Measurements from ENCODE around the gene UMAD1.
"Not testable (repeated sequence)": the region's sequence is repeated elsewhere in the genome, so short reads cannot be mapped to it uniquely, and the experiment has no call there.

Gene UMAD1

DNA sequence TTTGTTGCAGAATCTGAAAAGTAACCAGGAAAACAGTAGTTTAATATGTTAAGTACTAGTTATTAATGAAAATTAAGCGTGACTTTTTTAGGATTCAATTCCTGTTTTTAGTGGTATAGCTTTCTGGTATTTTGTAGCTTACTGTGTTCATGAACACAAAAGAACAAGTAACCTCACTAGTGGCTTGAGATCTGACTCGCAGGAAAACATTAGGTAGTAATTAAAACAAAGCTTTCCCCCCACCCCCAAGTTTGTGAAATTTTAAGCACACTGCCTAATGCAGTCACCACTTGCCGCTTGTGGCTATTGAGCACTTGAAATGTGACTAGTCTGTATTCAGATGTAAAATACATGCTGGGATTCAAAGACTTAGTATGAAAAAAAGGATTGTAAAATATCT, 180.4 kb downstream of the UMAD1 start:
- Mint-ChIP-seq H3K27ac (no peak overlapping the region), H3K36me3 (peaks cover 30% of the 10 kb centered on the region), H3K27me3 (no peaks in the 10 kb centered on the region), H3K9me3 (peaks cover 11% of the 10 kb centered on the region), H3K4me3 (no peak overlapping the region), H3K4me1 (peaks cover 21% of the 10 kb centered on the region)

DNA sequence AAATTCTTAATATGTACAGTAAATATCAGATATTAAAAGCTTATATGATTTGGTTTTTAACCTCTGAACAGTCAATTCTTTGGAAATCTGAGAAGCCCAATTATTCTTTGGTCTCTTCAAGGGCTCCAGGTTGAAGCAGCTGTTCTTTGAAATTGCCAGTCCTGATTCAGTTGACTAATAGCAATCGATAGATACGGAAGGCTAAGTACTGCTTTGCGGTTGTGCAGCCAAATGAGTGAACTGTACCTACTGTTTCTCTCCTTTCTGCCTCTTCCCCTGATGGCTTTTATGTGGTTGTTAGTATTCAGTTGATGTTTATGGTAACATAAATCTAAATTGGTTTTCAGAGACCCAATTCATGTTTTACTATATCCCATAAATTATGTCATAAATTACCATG, 181.0 kb downstream of the UMAD1 start:
- no peaks in the 10 kb centered on the region for H3K27me3 Mint-ChIP-seq
- no peak overlapping the region for H3K4me3 Mint-ChIP-seq
- H3K9me3 Mint-ChIP-seq = peaks cover 11% of the 10 kb centered on the region
- peaks cover 15% of the 10 kb centered on the region for H3K4me1 Mint-ChIP-seq
- no peak overlapping the region for H3K27ac Mint-ChIP-seq
- peaks cover 27% of the 10 kb centered on the region for H3K36me3 Mint-ChIP-seq

DNA sequence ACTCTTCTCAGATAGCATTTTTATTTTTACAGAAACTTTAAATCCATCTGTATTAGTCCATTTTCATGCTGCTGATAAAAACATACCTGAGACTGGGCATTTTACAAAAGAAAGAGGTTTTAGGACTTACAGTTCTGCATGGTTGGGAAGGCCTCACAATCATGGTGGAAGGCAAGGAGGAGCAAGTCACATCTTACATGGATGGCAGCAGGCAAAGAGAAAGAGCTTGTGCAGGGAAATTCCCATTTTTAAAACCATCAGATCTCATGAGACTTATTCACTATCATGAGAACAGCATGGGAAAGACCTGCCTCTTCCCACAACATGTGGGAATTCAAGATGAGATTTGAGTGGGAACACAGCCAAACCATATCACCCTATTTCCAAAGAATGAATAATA, 184.7 kb downstream of the UMAD1 start:
- not testable (repeated sequence) for H3K4me1 Mint-ChIP-seq, H3K27ac Mint-ChIP-seq, H3K27me3 Mint-ChIP-seq, H3K4me3 Mint-ChIP-seq
- Mint-ChIP-seq H3K36me3 (peaks cover 18% of the 10 kb centered on the region), H3K9me3 (peaks cover 11% of the 10 kb centered on the region)

DNA sequence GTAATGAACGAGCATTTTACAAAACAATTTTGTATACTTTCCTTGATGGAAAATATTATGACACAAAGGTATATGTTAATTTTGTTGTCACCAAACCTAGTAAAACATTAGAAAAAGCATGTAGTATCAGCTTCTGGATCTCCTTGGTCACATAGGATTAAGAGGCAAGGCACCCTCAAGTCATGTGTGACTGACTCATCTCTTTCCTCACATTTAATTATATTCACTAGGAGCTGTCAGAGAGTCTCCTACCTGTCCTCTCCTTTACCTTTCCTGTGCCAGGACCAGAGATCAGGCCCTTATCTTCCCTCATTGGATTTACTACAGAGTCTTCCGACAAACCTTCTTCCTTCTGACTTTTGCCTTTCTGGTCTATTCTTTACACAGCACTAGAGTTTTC, 189.1 kb downstream of the UMAD1 start:
- H3K4me3 Mint-ChIP-seq = no peak overlapping the region
- peaks cover 25% of the 10 kb centered on the region for H3K36me3 Mint-ChIP-seq

DNA sequence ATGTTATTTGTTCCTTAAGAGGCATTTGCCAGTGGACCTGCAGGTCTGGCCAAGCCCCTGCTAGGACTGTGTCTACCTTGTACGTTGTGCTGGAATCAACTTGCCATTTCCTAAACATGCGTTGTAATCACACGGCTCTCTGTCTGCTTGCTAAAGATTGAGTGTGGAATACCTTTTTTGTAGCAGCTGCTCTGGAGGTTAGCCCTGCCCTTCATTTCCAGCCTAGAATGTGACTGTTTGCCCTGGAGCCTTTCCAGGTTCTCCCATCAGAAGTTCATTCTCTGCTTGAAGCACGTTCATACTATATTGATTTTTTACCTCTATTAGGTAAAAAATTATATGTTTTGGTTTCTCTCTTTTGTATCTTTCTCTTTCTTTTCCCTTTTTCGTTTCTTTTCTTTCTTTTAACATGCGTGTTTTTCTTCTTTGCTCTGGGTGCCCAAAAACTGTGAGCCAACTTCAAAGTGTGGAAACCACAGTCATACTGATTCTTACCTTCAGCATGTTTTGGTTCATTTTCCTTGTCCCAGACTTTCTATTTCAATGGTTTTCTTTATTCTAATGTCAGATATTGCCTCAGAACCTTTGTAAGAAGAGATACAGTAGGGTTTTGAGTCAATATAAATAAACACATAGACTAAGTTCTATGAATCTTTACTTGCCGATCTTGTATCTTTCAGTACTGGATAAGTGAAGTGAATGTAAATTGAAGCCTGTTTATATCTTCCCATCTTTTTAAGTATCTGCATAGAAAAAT, 189.7 kb downstream of the UMAD1 start:
- peaks cover 1% of the 10 kb centered on the region for H3K9me3 Mint-ChIP-seq
- peaks cover 11% of the 10 kb centered on the region for H3K4me1 Mint-ChIP-seq
- peak overlapping the region; percentile 46 for H3K27ac Mint-ChIP-seq
- no peaks in the 10 kb centered on the region for H3K27me3 Mint-ChIP-seq
- peaks cover 20% of the 10 kb centered on the region for H3K36me3 Mint-ChIP-seq
- peak overlapping the region; percentile 31 for H3K4me3 Mint-ChIP-seq

More for the DNA sequence above, 189.1 kb downstream of the UMAD1 start:
- peaks cover 11% of the 10 kb centered on the region for H3K4me1 Mint-ChIP-seq
- no peaks in the 10 kb centered on the region for H3K27me3 Mint-ChIP-seq
- peaks cover 5% of the 10 kb centered on the region for H3K9me3 Mint-ChIP-seq
- H3K27ac Mint-ChIP-seq = no peak overlapping the region

DNA sequence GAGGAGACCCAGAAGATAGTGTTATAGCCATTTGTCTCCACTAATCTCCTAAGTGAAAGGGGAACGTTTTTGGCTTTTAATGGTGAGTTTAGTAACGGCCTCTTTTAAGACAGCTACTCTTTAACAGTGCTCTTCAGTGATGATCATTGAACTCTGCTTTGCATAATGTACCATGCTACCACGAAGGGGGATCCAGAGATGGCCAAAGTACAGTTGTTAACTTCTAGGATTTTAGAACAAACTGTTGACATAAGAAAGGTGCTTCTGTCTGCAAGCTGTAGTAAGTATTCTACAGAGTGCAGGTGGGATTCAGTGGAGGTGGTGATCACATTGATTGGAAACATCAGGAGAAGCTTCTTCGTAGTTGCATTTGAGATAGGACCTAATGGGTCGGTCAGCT, 192.0 kb downstream of the UMAD1 start:
- Mint-ChIP-seq H3K36me3 (peaks cover 20% of the 10 kb centered on the region), H3K9me3 (no peaks in the 10 kb centered on the region), H3K27me3 (no peaks in the 10 kb centered on the region), H3K4me1 (peaks cover 11% of the 10 kb centered on the region), H3K27ac (no peak overlapping the region), H3K4me3 (no peak overlapping the region)

DNA sequence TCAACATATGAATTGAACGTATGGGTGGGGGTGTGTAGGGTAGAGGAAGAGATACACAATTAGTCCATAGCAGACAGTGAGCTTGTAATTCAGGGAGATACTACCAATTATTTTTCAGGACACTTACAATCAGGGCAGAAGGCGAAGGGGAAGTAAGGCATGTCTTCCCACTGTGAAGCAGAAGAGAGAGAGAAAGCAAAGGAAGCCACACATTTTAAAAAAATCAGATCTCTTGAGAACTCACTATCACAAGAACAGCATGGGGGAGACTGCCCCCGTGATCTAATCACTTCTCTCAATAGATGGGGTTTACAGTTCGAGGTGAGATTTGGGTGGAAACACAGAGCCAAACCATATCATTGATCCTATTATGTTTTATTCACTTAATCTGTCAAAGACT, 194.2 kb downstream of the UMAD1 start:
- H3K27me3 Mint-ChIP-seq = no peaks in the 10 kb centered on the region
- no peak overlapping the region for H3K4me3 Mint-ChIP-seq
- peaks cover 10% of the 10 kb centered on the region for H3K4me1 Mint-ChIP-seq
- no peaks in the 10 kb centered on the region for H3K9me3 Mint-ChIP-seq
- H3K27ac Mint-ChIP-seq = no peak overlapping the region
- peaks cover 23% of the 10 kb centered on the region for H3K36me3 Mint-ChIP-seq

DNA sequence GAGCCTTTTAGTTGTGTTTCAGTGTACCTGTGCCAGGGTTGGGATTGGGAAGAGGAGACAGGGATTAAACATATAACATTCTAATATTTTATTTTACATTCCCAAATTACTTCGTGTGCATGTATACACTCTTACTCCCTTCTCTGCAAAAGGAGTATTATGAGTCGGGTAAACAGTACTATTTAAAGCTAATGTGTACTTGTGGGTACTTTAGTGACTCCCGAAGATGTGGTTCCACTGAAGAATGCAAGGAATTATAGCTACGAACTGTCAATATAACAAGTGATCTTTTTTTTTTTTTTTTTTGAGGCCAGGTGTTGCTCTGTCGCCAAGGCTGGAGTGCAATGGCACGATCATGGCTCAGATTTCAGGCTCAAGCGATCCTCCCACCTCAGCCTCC, 200.5 kb downstream of the UMAD1 start:
- Mint-ChIP-seq H3K36me3 (peaks cover 9% of the 10 kb centered on the region), H3K9me3 (no peaks in the 10 kb centered on the region), H3K4me3 (no peak overlapping the region), H3K27me3 (no peaks in the 10 kb centered on the region), H3K4me1 (no peaks in the 10 kb centered on the region), H3K27ac (no peak overlapping the region)

DNA sequence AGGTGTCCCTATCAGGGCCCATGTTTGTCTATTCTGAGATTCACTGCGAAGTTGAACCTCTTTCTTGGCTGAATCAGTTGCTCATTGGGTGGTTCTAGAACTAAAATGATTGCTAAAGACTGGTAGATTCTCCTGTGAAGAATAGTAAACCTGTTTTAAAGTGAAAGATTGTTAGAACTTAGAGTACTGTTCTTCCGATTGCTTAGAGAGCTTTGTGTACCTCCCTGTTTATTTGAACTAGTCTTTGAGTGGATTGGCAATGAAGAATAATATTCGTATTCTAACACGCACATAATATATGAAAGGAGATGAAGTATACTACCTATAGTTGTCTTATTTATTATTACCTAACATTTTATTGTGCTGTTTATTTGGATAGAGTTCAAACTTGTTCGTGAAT, 202.7 kb downstream of the UMAD1 start:
- H3K27ac Mint-ChIP-seq = no peak overlapping the region

DNA sequence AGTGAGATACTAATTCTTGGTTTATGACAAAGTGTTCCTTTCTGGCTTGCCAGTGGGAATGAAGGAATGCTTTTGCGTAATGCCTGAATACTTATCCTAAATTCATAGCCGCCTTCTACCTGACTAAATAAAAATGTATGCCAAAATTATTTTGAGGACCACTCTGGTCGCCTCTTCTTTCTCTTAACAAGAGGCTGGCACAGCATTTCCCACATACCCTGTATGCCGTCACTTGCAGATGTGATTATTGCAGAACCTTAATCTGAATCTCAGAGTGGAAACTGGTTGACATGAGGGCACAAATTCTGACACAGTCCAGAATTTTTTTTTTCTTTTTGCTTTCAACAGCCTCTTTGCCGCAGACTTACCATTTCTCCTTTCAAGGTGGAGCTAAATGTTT, 203.4 kb downstream of the UMAD1 start:
- Mint-ChIP-seq H3K9me3 (no peaks in the 10 kb centered on the region), H3K36me3 (peaks cover 8% of the 10 kb centered on the region), H3K4me3 (no peak overlapping the region), H3K4me1 (peaks cover 11% of the 10 kb centered on the region), H3K27ac (no peak overlapping the region), H3K27me3 (no peaks in the 10 kb centered on the region)

More for the DNA sequence above, 202.7 kb downstream of the UMAD1 start:
- H3K4me3 Mint-ChIP-seq = no peak overlapping the region
- H3K9me3 Mint-ChIP-seq = no peaks in the 10 kb centered on the region
- H3K4me1 Mint-ChIP-seq = peaks cover 8% of the 10 kb centered on the region
- no peaks in the 10 kb centered on the region for H3K27me3 Mint-ChIP-seq
- H3K36me3 Mint-ChIP-seq = peaks cover 8% of the 10 kb centered on the region

DNA sequence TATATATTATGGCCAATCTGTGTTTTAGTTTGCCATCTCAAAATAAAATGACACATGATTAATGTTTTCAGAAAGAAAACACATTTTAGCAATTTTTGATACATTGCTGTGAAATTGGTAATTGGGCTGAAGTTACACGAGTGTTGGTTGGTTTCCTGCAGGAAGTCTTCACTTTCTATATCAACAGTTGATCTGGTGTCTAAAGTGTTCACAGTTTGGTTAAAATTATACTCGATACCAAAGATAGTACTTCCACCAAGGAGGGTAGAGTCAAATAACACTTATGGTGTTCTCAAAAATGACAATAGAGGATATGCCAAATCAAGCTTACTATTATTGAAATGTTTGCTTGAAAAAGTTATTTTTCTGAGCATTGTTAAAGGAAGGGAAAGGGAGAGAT, 207.7 kb downstream of the UMAD1 start:
- H3K9me3 Mint-ChIP-seq = no peaks in the 10 kb centered on the region
- H3K27me3 Mint-ChIP-seq = no peaks in the 10 kb centered on the region
- H3K36me3 Mint-ChIP-seq = peaks cover 12% of the 10 kb centered on the region
- peaks cover 23% of the 10 kb centered on the region for H3K4me1 Mint-ChIP-seq
- H3K4me3 Mint-ChIP-seq = peak overlapping the region; percentile 9
- peak overlapping the region; percentile 67 for H3K27ac Mint-ChIP-seq

DNA sequence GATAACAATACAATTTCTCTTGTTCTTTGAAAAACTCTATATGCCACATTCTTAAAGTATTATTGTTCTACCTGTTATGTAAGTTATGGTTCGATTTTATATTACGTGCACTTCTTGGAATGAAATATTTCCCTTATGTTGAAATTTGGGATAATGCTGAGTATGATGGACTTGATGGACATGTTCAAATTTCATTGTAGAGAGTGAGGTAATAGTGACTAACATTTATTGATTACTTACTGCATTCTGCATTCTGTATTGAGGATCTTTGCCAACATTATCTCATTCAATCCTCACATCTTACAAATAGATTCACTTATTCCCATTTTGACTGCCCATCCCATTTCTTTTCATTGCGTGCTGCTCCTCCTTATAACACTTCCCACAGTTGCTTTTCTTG, 208.3 kb downstream of the UMAD1 start:
- Mint-ChIP-seq H3K4me3 (no peak overlapping the region), H3K9me3 (no peaks in the 10 kb centered on the region), H3K27me3 (no peaks in the 10 kb centered on the region), H3K36me3 (peaks cover 16% of the 10 kb centered on the region), H3K4me1 (peaks cover 23% of the 10 kb centered on the region), H3K27ac (no peak overlapping the region)

DNA sequence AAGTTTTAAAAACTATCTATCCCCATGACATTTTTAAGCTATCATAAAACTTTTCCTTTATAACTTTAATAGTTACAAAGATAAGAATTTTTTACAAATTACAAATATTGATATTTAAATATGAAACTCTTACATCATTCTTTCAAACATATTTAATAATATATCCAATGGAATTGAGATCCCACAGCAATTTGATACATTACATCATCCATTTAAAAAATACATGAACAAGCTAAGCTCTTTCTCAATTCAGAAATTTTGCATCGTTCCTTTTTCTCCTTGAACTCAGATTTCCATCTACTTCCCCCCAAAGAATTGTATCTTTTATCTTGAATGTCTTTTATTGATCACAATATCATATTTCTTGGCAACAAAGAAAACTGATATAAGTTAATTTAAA, 209.6 kb downstream of the UMAD1 start:
- Mint-ChIP-seq H3K4me3 (no peak overlapping the region), H3K36me3 (peaks cover 20% of the 10 kb centered on the region)

DNA sequence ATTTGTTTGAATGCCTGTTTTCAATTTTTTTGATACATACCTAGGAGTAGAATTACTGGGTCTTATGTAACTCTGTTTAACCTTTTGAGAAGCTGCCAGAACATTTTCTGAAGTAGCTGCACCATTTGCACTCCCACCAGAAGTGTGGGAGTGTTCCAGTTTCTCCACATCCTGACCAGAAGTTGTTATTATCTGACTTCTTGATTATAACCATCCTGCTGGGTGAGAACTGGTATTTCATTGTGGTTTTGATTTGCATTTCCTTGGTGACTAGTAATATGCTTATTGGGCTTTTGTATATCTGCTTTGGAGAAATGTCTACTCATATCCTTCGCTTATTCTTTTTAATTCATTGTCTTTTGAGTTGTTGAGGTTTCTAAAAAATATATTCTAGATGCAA, 210.8 kb downstream of the UMAD1 start:
- H3K4me1 Mint-ChIP-seq = peaks cover 28% of the 10 kb centered on the region
- H3K9me3 Mint-ChIP-seq = peaks cover 8% of the 10 kb centered on the region
- H3K4me3 Mint-ChIP-seq = no peak overlapping the region
- H3K27me3 Mint-ChIP-seq = no peaks in the 10 kb centered on the region
- H3K27ac Mint-ChIP-seq = no peak overlapping the region
- peaks cover 26% of the 10 kb centered on the region for H3K36me3 Mint-ChIP-seq

More for the DNA sequence above, 209.6 kb downstream of the UMAD1 start:
- peaks cover 23% of the 10 kb centered on the region for H3K4me1 Mint-ChIP-seq
- no peaks in the 10 kb centered on the region for H3K27me3 Mint-ChIP-seq
- H3K27ac Mint-ChIP-seq = no peak overlapping the region
- no peaks in the 10 kb centered on the region for H3K9me3 Mint-ChIP-seq

DNA sequence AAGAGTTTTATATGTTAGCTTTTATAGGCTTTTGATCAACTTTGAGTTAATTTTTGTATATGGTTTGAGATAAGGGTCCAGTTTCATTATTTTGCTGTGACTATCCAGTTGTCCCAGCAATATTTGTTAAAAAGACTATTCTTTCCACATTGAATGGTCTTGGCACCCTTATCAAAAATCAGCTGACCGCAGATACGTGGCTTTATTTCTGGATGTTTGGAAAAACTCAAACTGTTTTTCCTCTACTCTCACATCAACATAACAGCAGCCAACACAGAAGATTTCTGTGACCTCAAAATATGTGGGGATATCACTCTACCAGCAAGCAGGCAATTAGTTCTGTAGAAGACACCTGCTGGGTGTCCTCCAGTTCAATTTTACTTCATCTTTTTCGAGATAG, 211.4 kb downstream of the UMAD1 start:
- Mint-ChIP-seq H3K27ac (no peak overlapping the region), H3K9me3 (peaks cover 8% of the 10 kb centered on the region), H3K27me3 (no peaks in the 10 kb centered on the region), H3K4me1 (peaks cover 29% of the 10 kb centered on the region), H3K4me3 (no peak overlapping the region), H3K36me3 (peaks cover 28% of the 10 kb centered on the region)

DNA sequence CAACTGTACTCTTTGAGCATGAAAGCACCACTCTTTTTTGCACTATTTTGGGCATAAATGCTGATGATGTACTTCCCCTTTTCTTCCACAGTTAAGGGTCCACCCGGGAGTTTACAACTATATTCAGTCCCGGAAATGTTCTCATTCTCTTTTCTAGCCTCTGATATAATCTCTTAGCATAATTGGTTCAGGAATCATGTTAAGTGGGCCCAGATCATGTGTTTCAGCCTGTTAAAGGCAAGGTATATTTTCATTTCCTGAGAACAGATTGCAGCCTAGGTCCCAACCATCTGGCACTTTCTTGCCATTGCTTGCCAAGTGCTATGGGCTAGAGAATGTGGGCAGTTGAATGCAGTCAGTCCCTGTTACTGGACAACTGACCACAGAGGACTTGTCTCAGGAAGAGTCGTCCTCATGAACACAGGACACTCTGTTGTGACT, 216.6 kb downstream of the UMAD1 start:
- H3K4me1 Mint-ChIP-seq = peaks cover 26% of the 10 kb centered on the region
- no peaks in the 10 kb centered on the region for H3K27me3 Mint-ChIP-seq
- H3K36me3 Mint-ChIP-seq = peaks cover 24% of the 10 kb centered on the region
- H3K27ac Mint-ChIP-seq = no peak overlapping the region
- no peak overlapping the region for H3K4me3 Mint-ChIP-seq
- peaks cover 8% of the 10 kb centered on the region for H3K9me3 Mint-ChIP-seq

DNA sequence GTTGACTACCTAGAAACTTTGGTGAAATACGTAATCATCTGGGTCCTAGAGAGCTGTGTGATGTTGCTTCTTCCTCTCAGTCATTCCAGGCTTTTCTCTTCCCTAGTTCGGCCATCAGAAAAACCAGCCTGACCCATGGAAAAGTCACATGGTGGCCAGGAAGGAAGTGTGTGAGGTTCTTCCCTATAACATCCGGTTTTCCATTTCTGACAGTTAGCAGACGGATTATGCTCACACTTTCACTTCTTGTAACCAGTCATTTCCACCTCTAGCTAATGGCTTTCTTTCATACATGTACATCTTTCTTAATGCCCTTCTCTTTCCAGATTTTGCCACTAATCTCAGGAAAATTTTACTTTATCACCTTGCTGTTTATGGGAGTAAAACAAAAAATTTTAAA, 218.0 kb downstream of the UMAD1 start:
- Mint-ChIP-seq H3K4me3 (no peak overlapping the region), H3K27ac (no peak overlapping the region), H3K36me3 (peaks cover 20% of the 10 kb centered on the region)

More for the DNA sequence above, 218.0 kb downstream of the UMAD1 start:
- H3K27me3 Mint-ChIP-seq = no peaks in the 10 kb centered on the region
- H3K4me1 Mint-ChIP-seq = peaks cover 26% of the 10 kb centered on the region
- peaks cover 8% of the 10 kb centered on the region for H3K9me3 Mint-ChIP-seq
